Testis (tissue), 3 donors: ENCODE data around the gene NLGN1. TPM values are rescaled to one million over a fixed set of nuclear protein-coding genes. Genes with fewer than 3 reads are reported as not detected.

Source experiments
- DNase-seq: peaks from one replicate; pipeline ENCODE4 v3.0.0-alpha.2; 2019
- H3K27ac ChIP-seq, 2 donors: fragments of 200-600 bp; sonication (generic); one replicate each; pipeline ENCODE4 v1.5.1; 2019
- H3K27me3 ChIP-seq: fragments of 200-600 bp; sonication (generic); one replicate; pipeline ENCODE4 v1.5.1; 2019
- H3K36me3 ChIP-seq: fragments of 200-600 bp; sonication (generic); one replicate; pipeline ENCODE4 v1.5.1; 2017; ENCODE audit warnings: low read depth; ENCODE audit errors: missing control alignments
- H3K4me1 ChIP-seq: fragments of 200-600 bp; sonication (generic); one replicate; pipeline ENCODE4 v1.5.1; 2019
- H3K4me3 ChIP-seq, 2 donors: fragments of 200-600 bp; sonication (generic); one replicate each; pipeline ENCODE4 v1.5.1; 2017 to 2019
- H3K9me3 ChIP-seq: fragments of 200-600 bp; sonication (generic); one replicate; pipeline ENCODE4 v1.5.1; 2017
- CTCF ChIP-seq, 3 experiments: fragments of 450-650 bp in 2 of 3; fragments of 200-600 bp in 1 of 3; sonication (generic) in 1 of 3; IDR thresholded peaks; one replicate each; pipeline ENCODE4 v1.5.1; 2016 to 2019; ENCODE audit warnings: antibody characterized with exemption in 3 of 3, mild to moderate bottlenecking in 2 of 3, moderate library complexity in 1 of 3
- POLR2A ChIP-seq: fragments of 450-650 bp; IDR thresholded peaks from one replicate; pipeline ENCODE4 v1.6.1; 2017; ENCODE audit warnings: antibody characterized with exemption, mild to moderate bottlenecking, moderate library complexity
- WGBS, 2 donors: methylation state at CpG; one replicate each; pipeline ENCODE4 v1.1.5; 2018; 5-methylcytosine and 5-hydroxymethylcytosine counted together
- intact Hi-C: fragments of 100-400 bp; cut with DNase I; formaldehyde crosslinking; loops from one replicate; pipeline ENCODE4 v1.15.1; 2023; ENCODE audit warnings: low total_unique reads
- polyA plus RNA-seq: library from polyadenylated mRNA; stranded (reverse); fragments of 350-450 nt; fragmentation: Illumina TruSeq; extraction: RNeasy Lipid Tissue Mini Kit (QIAGEN cat#74804); gene quantifications from one replicate; pipeline ENCODE4 v1.2.3, GENCODE V29; 2014; ENCODE audit warnings: low read depth, low replicate concordance; ENCODE audit not compliant: insufficient read depth
- total RNA-seq, 2 donors: library from RNA; depleted of rRNA; stranded (reverse); fragments of >200 nt; gene quantifications; one replicate each; pipeline ENCODE4 v1.2.3, GENCODE V29; 2016

Gene NLGN1
- total and polyA plus RNA-seq, 3 donors from 2014 or later: 10.6 to 19.2 (median 15.5) TPM

DNA sequence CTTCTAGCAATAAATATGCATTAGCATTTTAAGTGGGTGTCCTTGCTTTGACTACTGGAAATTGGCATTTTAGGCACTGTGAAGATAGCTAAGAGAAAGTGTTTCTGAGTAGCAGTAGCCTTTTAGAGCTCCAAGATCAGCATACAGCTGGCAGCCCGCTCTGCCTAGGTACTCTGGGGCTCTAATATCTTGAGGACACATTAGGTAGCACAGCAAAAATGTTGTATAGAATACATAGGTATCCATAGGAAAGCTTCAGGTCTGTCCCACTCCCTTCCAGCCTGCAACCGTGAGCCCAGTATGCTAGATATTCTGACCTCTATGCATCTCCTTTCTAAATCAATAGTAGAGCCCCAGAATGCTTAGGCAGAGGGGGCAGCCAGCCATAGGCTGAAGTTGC, 670.5 kb downstream of the NLGN1 start:
- H3K27ac ChIP-seq: no peak overlapping the region
- TF ChIP-seq POLR2A: no peak
- no peak for TF ChIP-seq CTCF (IDR thresholded peaks at IDR 0.05)
- no peaks in the 10 kb centered on the region for H3K4me1 ChIP-seq
- intact Hi-C loops: no loop called here
- 85 to 91% methylated on average over 2 of the region's 2 CpGs for WGBS, 2 donors
- no peaks in the 10 kb centered on the region for H3K27me3 ChIP-seq
- H3K9me3 ChIP-seq: no peaks in the 10 kb centered on the region
- no peak for DNase-seq
- H3K4me3 ChIP-seq: no peak overlapping the region
- no peaks in the 10 kb centered on the region for H3K36me3 ChIP-seq

DNA sequence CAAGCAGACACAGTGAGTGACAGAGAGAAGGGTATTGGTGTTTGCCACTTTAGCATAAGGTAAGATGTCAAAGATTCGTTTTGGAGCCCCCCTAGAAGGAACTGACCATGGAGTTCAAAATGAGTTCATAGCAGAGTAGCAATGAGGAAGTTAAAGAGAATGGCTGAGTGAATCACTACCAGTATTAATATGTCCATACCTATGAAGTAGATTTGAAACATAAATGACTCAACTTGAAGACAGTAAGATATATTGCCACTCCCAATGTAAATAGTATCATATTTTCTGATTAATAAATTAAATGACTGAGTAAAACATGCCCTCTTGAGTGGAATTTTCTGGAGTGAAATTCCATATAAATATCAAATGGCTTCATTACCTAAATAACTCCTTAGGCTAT, 675.1 kb downstream of the NLGN1 start:
- no peak overlapping the region for H3K27ac ChIP-seq
- no peak overlapping the region for H3K4me3 ChIP-seq
- intact Hi-C loops: no loop called here
- no peaks in the 10 kb centered on the region for H3K4me1 ChIP-seq
- H3K27me3 ChIP-seq: no peaks in the 10 kb centered on the region
- no peaks in the 10 kb centered on the region for H3K36me3 ChIP-seq
- no peaks in the 10 kb centered on the region for H3K9me3 ChIP-seq
- DNase-seq: no peak
- 40 to 64% methylated on average over 1 of the region's 1 CpG for WGBS, 2 donors
- no peak for TF ChIP-seq POLR2A
- no peak for TF ChIP-seq CTCF (IDR thresholded peaks at IDR 0.05)

GRCh38 chr3:174083706-174084105, 686.2 kb downstream of the NLGN1 start:
- intact Hi-C loops: no loop called here
- Histone ChIP-seq H3K27me3 (no peaks in the 10 kb centered on the region), H3K36me3 (no peaks in the 10 kb centered on the region), H3K4me1 (no peaks in the 10 kb centered on the region), H3K27ac (no peak overlapping the region), H3K9me3 (no peaks in the 10 kb centered on the region), H3K4me3 (no peak overlapping the region)
- TF ChIP-seq POLR2A (no peak), CTCF (IDR thresholded peaks at IDR 0.05) (no peak)
- 93 to 96% methylated on average over 3 of the region's 3 CpGs for WGBS, 2 donors
- DNase-seq: no peak

GRCh38 chr3:174089592-174089991, 692.0 kb downstream of the NLGN1 start:
- H3K36me3 ChIP-seq: no peaks in the 10 kb centered on the region
- H3K9me3 ChIP-seq: no peaks in the 10 kb centered on the region
- no peak overlapping the region for H3K4me3 ChIP-seq
- WGBS, 2 donors: 77 to 85% methylated on average over 2 of the region's 2 CpGs
- no peaks in the 10 kb centered on the region for H3K4me1 ChIP-seq
- TF ChIP-seq POLR2A (no peak), CTCF (IDR thresholded peaks at IDR 0.05) (no peak)
- intact Hi-C loops: no loop called here
- DNase-seq: no peak
- H3K27me3 ChIP-seq: no peaks in the 10 kb centered on the region
- no peak overlapping the region for H3K27ac ChIP-seq

GRCh38 chr3:174094669-174095068, 697.1 kb downstream of the NLGN1 start:
- H3K9me3 ChIP-seq: no peaks in the 10 kb centered on the region
- no peaks in the 10 kb centered on the region for H3K27me3 ChIP-seq
- TF ChIP-seq CTCF (IDR thresholded peaks at IDR 0.05) (no peak), POLR2A (no peak)
- no peaks in the 10 kb centered on the region for H3K4me1 ChIP-seq
- no peak for DNase-seq
- intact Hi-C loops: no loop called here
- no peak overlapping the region for H3K27ac ChIP-seq
- 83 to 98% methylated on average over 2 of the region's 2 CpGs for WGBS, 2 donors
- H3K4me3 ChIP-seq: no peak overlapping the region
- H3K36me3 ChIP-seq: no peaks in the 10 kb centered on the region
